Activated CD4-positive, alpha-beta T cell treated with anti-CD3 and anti-CD28 coated beads, Interleukin-2, amount 10 ng/mL, durations not matched to agents 24 days and 14 days (primary cell): Measurements from ENCODE around the gene LHFPL6. TPM values are rescaled to one million over a fixed set of nuclear protein-coding genes. Genes with fewer than 3 reads are reported as not detected.
"Not testable (repeated sequence)": the region's sequence is repeated elsewhere in the genome, so short reads cannot be mapped to it uniquely, and the experiment has no call there.

Source experiments
- DNase-seq: peaks from one replicate; pipeline ENCODE4 v3.0.0; 2022
- H3K27ac Mint-ChIP-seq: one replicate; pipeline ENCODE4 v1.8.0; 2022; ENCODE audit warnings: mild to moderate bottlenecking, mixed read lengths
- H3K27me3 Mint-ChIP-seq: one replicate; pipeline ENCODE4 v1.8.0; 2022; ENCODE audit warnings: mixed read lengths
- H3K36me3 Mint-ChIP-seq: one replicate; pipeline ENCODE4 v1.8.0; 2022; ENCODE audit warnings: low read depth, mild to moderate bottlenecking, mixed read lengths
- H3K4me1 Mint-ChIP-seq: one replicate; pipeline ENCODE4 v1.8.0; 2021; ENCODE audit warnings: mixed read lengths
- H3K4me3 Mint-ChIP-seq: one replicate; pipeline ENCODE4 v1.8.0; 2022; ENCODE audit warnings: mild to moderate bottlenecking, moderate library complexity, mixed read lengths
- H3K9me3 Mint-ChIP-seq: one replicate; pipeline ENCODE4 v1.8.0; 2021; ENCODE audit warnings: mixed read lengths
- intact Hi-C: fragments of 100-400 bp; cut with micrococcal nuclease; formaldehyde crosslinking; loops from one replicate; pipeline ENCODE4 v1.15.1; 2023
- total RNA-seq: library from RNA; stranded (reverse); gene quantifications from 2 replicates; pipeline ENCODE4 v1.2.3, GENCODE V29; 2022

LHFPL6 gene
- total RNA-seq, 1 donor from 2014 or later, result 4.8 TPM

DNA sequence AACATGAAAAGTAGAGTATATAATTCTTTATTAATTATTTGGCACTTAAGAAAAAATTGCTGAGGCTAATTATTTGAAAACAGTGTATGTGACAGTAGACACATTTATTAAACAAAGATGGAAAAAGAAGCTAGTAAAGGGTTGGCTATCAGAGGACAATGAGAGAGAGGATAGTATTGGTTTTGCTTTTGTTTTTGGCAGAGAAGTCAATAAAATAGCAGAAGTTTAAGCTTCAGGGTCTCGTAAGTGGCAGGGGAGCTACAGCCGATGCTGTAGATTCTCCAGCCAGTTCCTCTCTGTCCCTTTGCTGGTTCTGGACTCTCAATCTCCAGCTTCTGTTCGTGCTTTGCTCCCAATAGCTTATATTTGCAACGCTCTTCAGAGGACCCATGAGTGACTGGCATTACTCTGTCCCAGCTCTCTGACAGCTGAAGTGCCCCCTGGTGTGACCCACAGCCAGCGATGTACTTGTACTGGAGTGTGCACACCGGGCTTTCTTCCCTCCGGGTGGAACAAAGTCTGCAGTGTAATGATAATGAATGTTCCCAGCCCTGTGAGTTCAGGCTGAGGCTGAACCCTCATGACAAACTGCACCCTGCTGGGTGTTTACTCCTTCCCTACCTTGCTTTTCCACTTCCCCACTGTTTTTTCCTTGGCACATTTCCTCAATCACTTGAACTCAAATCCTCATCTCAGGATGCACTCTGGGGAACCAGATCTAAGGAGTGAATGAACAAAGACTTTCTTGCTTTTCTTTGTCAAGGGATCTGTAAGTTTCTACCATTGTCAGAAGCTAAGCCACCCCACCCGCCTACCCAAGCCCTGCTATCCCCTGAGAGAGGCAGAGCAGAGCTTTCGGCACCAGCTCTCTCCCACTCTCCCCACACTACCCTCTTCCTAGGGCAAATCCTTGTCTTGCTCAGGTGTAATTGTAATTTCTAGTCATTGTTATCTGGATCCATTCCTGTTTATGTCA lies 254.8 kb downstream of the LHFPL6 start:
- intact Hi-C loops, result no loop called here
- H3K9me3 Mint-ChIP-seq, result no peaks in the 10 kb centered on the region
- DNase-seq, result no peak
- H3K27ac Mint-ChIP-seq, result no peak overlapping the region
- no peak overlapping the region for H3K4me3 Mint-ChIP-seq
- H3K36me3 Mint-ChIP-seq, result no peaks in the 10 kb centered on the region
- peaks cover 6% of the 10 kb centered on the region for H3K27me3 Mint-ChIP-seq
- H3K4me1 Mint-ChIP-seq, result no peaks in the 10 kb centered on the region

DNA sequence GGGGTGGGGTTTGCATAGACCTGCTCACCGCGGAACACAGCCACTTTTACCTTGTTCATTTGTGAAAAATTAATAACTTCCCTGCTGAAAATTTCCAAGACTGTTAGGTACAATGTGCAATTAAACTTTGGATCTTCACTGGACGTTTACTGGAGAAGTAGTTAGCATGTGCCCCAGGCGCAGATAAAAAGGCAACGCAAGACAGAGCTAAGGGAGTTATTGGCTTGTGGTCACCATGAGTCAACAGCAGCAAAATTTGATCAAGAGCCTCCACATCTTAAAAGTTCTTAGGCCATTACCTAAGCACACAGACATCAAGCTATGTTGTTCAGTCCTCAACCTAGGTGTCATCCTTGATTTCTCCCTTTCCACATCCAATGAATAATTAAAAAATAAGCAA lies 257.0 kb downstream of the LHFPL6 start:
- intact Hi-C loops, result no loop called here
- no peaks in the 10 kb centered on the region for H3K9me3 Mint-ChIP-seq
- H3K27ac Mint-ChIP-seq, result no peak overlapping the region
- DNase-seq, result no peak
- H3K36me3 Mint-ChIP-seq, result no peaks in the 10 kb centered on the region
- H3K27me3 Mint-ChIP-seq, result peaks cover 8% of the 10 kb centered on the region
- no peak overlapping the region for H3K4me3 Mint-ChIP-seq
- H3K4me1 Mint-ChIP-seq, result no peaks in the 10 kb centered on the region

DNA sequence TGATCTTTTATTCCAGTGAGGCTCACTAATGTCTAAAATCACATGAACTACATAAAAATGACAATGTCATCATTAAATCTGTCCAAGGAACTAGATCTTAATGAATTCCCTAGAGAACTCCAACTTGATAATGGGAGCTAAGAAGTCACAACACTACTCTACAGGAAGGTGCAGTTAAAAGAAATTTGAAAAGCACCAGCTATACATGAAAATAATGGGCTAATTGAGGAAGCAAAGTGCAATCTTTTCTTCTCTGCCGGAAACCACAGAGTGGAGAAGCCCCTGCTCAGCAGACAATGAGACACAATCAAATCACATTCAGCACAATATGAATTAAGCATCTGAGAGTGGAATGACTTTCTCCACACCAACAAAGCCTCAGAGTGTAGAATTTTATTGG lies 261.7 kb downstream of the LHFPL6 start:
- Mint-ChIP-seq H3K9me3 (no peaks in the 10 kb centered on the region), H3K4me3 (no peak overlapping the region), H3K27ac (no peak overlapping the region), H3K27me3 (peaks cover 2% of the 10 kb centered on the region), H3K4me1 (no peaks in the 10 kb centered on the region), H3K36me3 (no peaks in the 10 kb centered on the region)
- intact Hi-C loops, result no loop called here
- DNase-seq, result no peak

DNA sequence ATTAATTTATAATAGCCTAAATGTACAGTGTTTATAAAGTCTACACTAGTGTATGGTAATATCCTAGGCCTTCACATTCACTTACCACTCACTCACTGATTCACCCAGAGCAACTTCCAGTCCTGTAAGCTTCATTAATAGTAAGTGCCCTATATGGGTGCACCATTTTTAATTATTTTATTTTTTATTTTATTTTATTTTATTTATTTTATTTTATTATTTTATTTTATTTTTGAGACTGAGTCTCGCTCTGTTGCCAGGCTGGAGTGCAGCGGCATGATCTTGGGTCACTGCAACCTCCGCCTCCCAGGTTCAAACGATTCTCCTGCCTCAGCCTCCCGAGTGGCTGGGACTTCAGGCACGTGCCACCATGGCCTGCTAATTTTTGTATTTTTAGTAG lies 264.9 kb downstream of the LHFPL6 start:
- H3K4me3 Mint-ChIP-seq, H3K27me3 Mint-ChIP-seq, intact Hi-C loops, H3K9me3 Mint-ChIP-seq, DNase-seq, H3K4me1 Mint-ChIP-seq, H3K36me3 Mint-ChIP-seq, H3K27ac Mint-ChIP-seq: not testable (repeated sequence)

DNA sequence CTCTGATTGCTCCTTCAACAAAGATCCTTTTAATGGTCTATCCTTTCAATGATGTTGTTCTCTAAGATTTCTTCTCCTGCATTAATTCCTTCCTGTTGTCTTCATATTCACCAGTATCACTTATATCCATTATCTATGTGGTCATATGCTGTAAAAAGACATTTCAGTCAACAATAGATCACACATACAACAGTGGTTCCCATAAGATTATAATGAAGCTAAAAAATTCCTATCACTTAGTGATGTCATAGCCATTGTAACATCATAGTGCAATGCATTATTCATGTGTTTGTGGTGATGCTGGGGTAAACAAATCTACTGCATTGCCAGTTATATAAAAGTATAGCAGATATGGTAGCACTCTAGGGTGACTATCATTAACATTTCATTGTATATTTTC lies 266.1 kb downstream of the LHFPL6 start:
- intact Hi-C loops, result no loop called here
- DNase-seq, result no peak
- no peaks in the 10 kb centered on the region for H3K9me3 Mint-ChIP-seq
- peaks cover 5% of the 10 kb centered on the region for H3K27me3 Mint-ChIP-seq
- no peak overlapping the region for H3K4me3 Mint-ChIP-seq
- no peaks in the 10 kb centered on the region for H3K36me3 Mint-ChIP-seq
- H3K4me1 Mint-ChIP-seq, result no peaks in the 10 kb centered on the region
- H3K27ac Mint-ChIP-seq, result no peak overlapping the region

DNA sequence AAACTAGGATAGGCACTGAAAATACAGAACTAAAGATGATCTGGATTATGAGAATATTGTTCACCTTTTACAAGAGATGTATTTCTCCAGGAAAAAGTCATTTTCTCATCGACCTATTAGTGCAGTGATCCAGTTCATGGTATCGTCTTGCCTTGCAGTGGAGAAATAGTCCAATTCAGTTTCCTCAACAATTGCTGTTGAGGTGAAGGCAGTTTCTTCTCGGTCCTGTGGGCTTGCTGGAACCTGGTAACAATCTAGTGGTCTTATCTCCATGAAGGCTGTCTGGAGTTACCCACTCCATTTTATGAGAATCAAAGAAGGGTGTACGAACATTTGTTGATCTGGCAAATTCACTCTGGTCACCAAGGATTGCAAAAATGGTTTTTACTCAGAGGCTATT lies 266.8 kb downstream of the LHFPL6 start:
- Mint-ChIP-seq H3K27me3 (peaks cover 5% of the 10 kb centered on the region), H3K4me3 (no peak overlapping the region), H3K4me1 (no peaks in the 10 kb centered on the region), H3K27ac (no peak overlapping the region), H3K36me3 (no peaks in the 10 kb centered on the region), H3K9me3 (no peaks in the 10 kb centered on the region)
- intact Hi-C loops, result no loop called here
- no peak for DNase-seq

DNA sequence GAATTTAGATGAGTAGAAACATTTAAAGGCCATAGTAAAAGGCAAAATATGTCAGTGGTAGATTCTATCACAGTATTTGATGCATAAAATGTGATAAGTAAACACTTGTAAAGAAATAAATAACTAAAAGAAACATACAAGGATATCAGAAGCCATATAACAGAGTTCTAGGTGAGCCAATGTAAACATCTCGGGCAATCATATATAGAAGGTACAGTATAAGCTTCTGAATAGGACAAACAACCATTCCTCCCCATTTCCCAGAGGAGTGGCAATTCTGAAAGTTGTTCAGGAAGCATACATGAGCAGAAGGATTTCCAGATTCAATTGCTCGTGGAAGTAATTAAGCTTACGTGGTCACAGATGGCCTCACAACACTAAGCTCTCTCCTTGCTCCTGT lies 267.3 kb downstream of the LHFPL6 start:
- H3K27me3 Mint-ChIP-seq, result peaks cover 3% of the 10 kb centered on the region
- no peak overlapping the region for H3K4me3 Mint-ChIP-seq
- H3K27ac Mint-ChIP-seq, result no peak overlapping the region
- no peaks in the 10 kb centered on the region for H3K9me3 Mint-ChIP-seq
- H3K4me1 Mint-ChIP-seq, result no peaks in the 10 kb centered on the region
- no peak for DNase-seq
- intact Hi-C loops, result no loop called here
- H3K36me3 Mint-ChIP-seq, result no peaks in the 10 kb centered on the region

DNA sequence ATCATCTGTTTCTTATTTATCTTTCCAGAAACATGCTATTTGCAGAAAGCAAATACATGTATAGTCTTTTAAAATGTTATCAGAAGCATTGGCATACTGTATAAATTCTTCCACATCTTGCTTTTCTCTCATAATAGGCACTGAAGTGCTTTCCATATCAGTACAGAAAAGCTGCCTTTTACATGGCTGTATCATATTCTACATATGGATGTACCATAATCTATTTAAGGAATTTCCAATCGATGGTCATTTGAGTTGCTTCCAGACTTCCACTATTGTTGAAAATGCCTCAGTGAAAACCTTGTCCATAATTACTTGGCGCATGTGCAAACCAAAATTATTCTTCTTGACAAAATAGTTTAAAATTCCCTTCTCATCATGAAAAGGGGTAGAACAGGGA lies 272.5 kb downstream of the LHFPL6 start:
- Mint-ChIP-seq H3K9me3 (peaks cover 4% of the 10 kb centered on the region), H3K27me3 (peaks cover 3% of the 10 kb centered on the region), H3K4me1 (no peaks in the 10 kb centered on the region), H3K36me3 (no peaks in the 10 kb centered on the region), H3K27ac (no peak overlapping the region), H3K4me3 (no peak overlapping the region)
- no peak for DNase-seq
- intact Hi-C loops, result no loop called here

DNA sequence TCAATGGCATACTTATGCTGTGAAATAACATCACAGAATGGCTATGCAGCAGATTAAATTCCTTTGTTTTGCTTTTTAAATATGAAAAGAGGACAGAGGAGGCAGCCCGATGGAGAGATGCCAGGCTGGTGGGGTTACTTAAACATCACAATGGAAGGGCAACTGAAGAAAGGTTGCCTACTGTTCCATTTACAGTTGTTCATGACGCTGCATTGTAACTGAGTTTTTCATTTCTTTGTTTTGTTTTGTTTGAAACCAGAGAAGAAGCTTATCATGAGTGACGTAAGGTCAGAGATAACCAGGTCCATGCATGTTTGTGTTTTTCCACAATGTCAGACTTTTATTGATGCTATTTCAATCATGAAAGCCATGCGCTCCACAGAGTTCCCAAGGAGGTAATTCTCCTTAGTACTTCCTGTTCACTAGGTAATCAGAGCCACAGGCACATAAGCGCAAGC lies 273.8 kb downstream of the LHFPL6 start:
- no peak for DNase-seq
- Mint-ChIP-seq H3K27me3 (peaks cover 3% of the 10 kb centered on the region), H3K9me3 (peaks cover 4% of the 10 kb centered on the region), H3K4me1 (no peaks in the 10 kb centered on the region), H3K27ac (no peak overlapping the region), H3K36me3 (no peaks in the 10 kb centered on the region), H3K4me3 (no peak overlapping the region)
- intact Hi-C loops, result no loop called here

DNA sequence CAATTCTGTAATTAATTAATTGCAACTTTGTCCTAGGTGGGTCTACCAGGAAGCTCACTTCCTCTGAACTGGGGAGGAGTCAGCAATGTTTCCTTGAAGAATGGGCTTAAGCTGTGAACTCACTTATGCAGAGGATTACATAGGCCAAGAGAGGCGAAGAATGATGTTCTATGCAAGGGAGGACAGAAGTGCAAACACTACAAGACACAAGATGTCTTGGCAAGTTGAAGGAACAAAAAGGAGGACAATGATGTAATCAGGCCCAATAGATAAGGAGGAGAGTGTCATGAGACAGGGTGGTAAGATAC lies 275.9 kb downstream of the LHFPL6 start:
- no peak for DNase-seq
- peaks cover 4% of the 10 kb centered on the region for H3K9me3 Mint-ChIP-seq
- H3K27me3 Mint-ChIP-seq, result peaks cover 2% of the 10 kb centered on the region
- H3K36me3 Mint-ChIP-seq, result no peaks in the 10 kb centered on the region
- intact Hi-C loops, result no loop called here
- no peaks in the 10 kb centered on the region for H3K4me1 Mint-ChIP-seq
- H3K27ac Mint-ChIP-seq, result no peak overlapping the region
- H3K4me3 Mint-ChIP-seq, result no peak overlapping the region

DNA sequence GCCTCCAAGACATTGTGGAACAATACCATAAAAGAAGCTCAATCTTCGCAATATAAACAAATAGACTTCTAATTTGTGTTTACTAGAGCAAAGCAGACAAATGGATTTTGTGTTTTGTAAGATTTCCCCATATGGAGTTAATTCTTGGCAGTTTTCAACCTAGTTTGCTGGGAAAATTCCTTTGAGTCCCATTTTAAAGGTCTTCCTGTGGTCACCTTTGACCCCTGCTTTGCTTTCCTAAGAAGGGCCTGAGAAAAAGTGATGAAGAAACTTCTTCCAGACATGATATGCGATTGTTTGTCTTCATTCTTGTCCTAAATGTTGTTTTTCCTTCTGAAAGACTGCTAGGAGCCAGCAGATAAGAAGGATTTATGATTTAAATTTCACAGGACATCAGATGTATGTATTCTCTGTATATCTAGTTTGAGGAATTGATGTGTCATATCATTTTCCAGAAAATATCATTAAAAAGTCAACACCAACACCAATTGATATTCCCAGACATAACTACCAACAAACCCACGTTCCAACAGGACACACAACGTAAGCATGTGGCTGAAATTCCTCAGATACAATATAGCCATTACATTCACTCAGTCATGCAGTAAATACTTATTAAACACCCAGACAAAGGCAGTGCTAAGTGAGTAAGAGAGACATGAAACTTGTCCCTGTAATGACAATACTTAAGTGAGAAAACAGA lies 276.4 kb downstream of the LHFPL6 start:
- H3K4me1 Mint-ChIP-seq, result no peaks in the 10 kb centered on the region
- no peak for DNase-seq
- intact Hi-C loops, result no loop called here
- H3K27ac Mint-ChIP-seq, result no peak overlapping the region
- H3K9me3 Mint-ChIP-seq, result peaks cover 4% of the 10 kb centered on the region
- H3K27me3 Mint-ChIP-seq, result peaks cover 2% of the 10 kb centered on the region
- H3K36me3 Mint-ChIP-seq, result no peaks in the 10 kb centered on the region
- no peak overlapping the region for H3K4me3 Mint-ChIP-seq

DNA sequence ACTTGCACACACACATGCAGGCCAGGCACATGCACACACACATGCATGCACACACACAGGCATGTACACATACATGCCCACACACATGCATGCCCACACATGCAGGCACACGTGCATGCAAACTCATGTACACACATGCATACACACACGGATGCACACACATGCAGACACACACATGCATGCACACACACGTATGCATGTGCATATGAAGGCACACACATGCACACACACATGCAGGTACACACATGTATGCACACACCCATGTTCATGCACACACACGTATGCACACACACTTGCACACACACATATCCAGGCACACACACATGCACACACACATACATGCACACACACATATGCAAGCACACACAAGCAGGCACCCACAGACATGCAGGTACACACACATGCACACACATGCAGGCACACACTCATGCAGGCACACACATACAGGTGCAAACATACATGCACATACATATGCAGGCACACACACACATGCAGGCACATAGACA lies 278.1 kb downstream of the LHFPL6 start:
- intact Hi-C loops, result no loop called here
- H3K36me3 Mint-ChIP-seq, result no peaks in the 10 kb centered on the region
- no peak overlapping the region for H3K27ac Mint-ChIP-seq
- no peak for DNase-seq
- H3K4me1 Mint-ChIP-seq, result no peaks in the 10 kb centered on the region
- peaks cover 2% of the 10 kb centered on the region for H3K27me3 Mint-ChIP-seq
- no peak overlapping the region for H3K4me3 Mint-ChIP-seq
- peaks cover 4% of the 10 kb centered on the region for H3K9me3 Mint-ChIP-seq

DNA sequence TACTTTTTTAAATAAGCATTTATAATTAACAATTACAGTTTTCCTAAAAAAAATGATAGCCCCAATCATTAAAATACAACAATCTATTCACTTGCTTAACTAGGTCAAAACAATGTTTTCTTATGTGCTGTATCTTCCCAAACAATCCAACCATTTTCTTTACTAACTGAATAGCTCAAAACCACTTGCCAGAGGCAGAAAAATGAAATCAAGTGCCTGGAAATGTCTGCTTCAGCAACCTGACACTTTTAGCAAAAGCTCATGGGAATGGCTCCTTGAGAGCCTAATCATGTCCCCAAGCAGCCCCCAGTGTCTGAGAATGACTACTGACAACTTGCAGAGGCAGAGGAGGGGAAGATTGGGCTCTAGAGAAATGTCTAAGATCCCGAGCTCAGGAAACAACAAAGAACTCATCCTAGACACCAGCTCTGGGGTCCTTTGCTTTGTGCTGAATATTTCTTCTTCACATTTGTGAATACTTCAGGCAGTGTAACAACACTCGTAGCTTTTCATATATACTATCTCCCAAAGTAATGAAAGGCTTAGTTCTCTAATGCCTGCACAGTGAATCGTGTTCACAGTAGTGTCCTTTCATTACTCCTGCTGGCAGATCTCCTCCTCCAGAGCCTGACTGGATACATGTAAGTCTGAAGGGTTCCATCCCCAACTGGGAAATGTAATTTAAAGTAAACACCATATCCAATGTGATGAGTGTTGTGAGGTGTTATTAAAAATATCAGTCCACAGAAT lies 280.0 kb downstream of the LHFPL6 start:
- peaks cover 2% of the 10 kb centered on the region for H3K27me3 Mint-ChIP-seq
- no peak overlapping the region for H3K27ac Mint-ChIP-seq
- no peaks in the 10 kb centered on the region for H3K36me3 Mint-ChIP-seq
- no peak overlapping the region for H3K4me3 Mint-ChIP-seq
- no peaks in the 10 kb centered on the region for H3K4me1 Mint-ChIP-seq
- intact Hi-C loops, result no loop called here
- no peak for DNase-seq
- no peaks in the 10 kb centered on the region for H3K9me3 Mint-ChIP-seq

DNA sequence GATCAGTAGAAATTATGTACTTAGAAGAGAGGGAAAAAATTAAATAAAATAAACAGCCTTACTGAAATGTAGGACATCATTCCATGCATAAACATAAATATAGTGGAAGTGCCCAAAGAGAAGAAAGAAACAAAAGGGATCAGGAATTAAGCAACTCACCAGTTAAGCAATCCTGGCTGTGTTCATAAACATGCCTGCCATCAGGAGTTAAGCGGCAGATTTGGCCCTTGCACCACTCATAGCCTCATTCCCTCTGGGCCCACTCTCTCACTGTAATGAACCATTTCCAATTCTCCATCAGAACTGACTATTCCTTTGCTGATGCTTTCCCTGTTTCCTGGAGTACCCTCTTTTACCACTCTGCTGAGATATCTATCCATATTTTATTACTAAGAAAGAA lies 281.4 kb downstream of the LHFPL6 start:
- Mint-ChIP-seq H3K4me3 (no peak overlapping the region), H3K4me1 (no peaks in the 10 kb centered on the region), H3K27me3 (peaks cover 2% of the 10 kb centered on the region), H3K36me3 (no peaks in the 10 kb centered on the region), H3K27ac (no peak overlapping the region), H3K9me3 (no peaks in the 10 kb centered on the region)
- intact Hi-C loops, result no loop called here
- DNase-seq, result no peak
